Raji (cell line): ENCODE measurements around the gene C11orf21.

ENCODE experiments used
- POLR2A ChIP-seq: IDR thresholded peaks from 2 replicates; pipeline ENCODE4 v1.6.1; 2011; ENCODE audit warnings: low read depth, low read length, control low read depth; ENCODE audit not compliant: insufficient read depth

The C11orf21 gene

GRCh38 chr11:2325719-2326118 is 24.0 kb upstream of the C11orf21 start:
- no peak for TF ChIP-seq POLR2A

- no peak for TF ChIP-seq POLR2A
Measured at GRCh38 chr11:2325123-2325522, 23.4 kb upstream of the C11orf21 start.

GRCh38 chr11:2321311-2321683 is 19.6 kb upstream of the C11orf21 start:
- TF ChIP-seq POLR2A = no peak

GRCh38 chr11:2320568-2321310 is 19.0 kb upstream of the C11orf21 start:
- no peak for TF ChIP-seq POLR2A

- TF ChIP-seq POLR2A = no peak
Measured at GRCh38 chr11:2319791-2320472, 18.2 kb upstream of the C11orf21 start.

GRCh38 chr11:2318707-2319106 is 17.0 kb upstream of the C11orf21 start:
- TF ChIP-seq POLR2A = no peak

- TF ChIP-seq POLR2A = no peak
Measured at GRCh38 chr11:2318123-2318522, 16.4 kb upstream of the C11orf21 start.

- TF ChIP-seq POLR2A = no peak
Measured at GRCh38 chr11:2317354-2318050, 15.8 kb upstream of the C11orf21 start.

GRCh38 chr11:2316963-2317244 is 15.2 kb upstream of the C11orf21 start:
- no peak for TF ChIP-seq POLR2A

- TF ChIP-seq POLR2A = no peak
Measured at GRCh38 chr11:2316169-2316962, 14.6 kb upstream of the C11orf21 start.

- no peak for TF ChIP-seq POLR2A
Measured at GRCh38 chr11:2315395-2316168, 13.9 kb upstream of the C11orf21 start.

- TF ChIP-seq POLR2A = no peak
Measured at GRCh38 chr11:2314525-2315394, 13.0 kb upstream of the C11orf21 start.

- TF ChIP-seq POLR2A = no peak
Measured at GRCh38 chr11:2314136-2314524, 12.4 kb upstream of the C11orf21 start.
